ENCODE results near the gene SLC17A7.

- TF ChIP-seq CTCF (conservative IDR thresholded peaks at IDR 0.05) (no peak), ZFX (IDR thresholded peaks at IDR 0.05) (no peak)
Measured at GRCh38 chr19:49435670-49436069, 5.7 kb downstream of the SLC17A7 start.

Measured in C4-2B (cell line).